Effector memory CD8-positive, alpha-beta T cell (primary cell): ENCODE measurements around the gene SLC25A44.

Source experiments
- ATAC-seq: fragments of 150-1000 bp; cut with Tn5 transposase; replicated peaks from 2 replicates; pipeline ENCODE4 v1.10.0; 2021; ENCODE audit warnings: mild to moderate bottlenecking, moderate library complexity
- DNase-seq, 3 experiments: peaks; one replicate each; pipeline ENCODE4 v3.0.0; 2021
- H3K27ac Mint-ChIP-seq, 2 donors: one replicate each; pipeline ENCODE4 v1.8.0; 2022; ENCODE audit warnings: mild to moderate bottlenecking in 2 of 2, mixed read lengths in 2 of 2, moderate library complexity in 2 of 2
- H3K27me3 Mint-ChIP-seq, 2 donors: one replicate each; pipeline ENCODE4 v1.8.0; 2022; ENCODE audit warnings: mixed read lengths in 2 of 2
- H3K36me3 Mint-ChIP-seq: one replicate; pipeline ENCODE4 v1.8.0; 2022; ENCODE audit warnings: mild to moderate bottlenecking, moderate library complexity, mixed read lengths; ENCODE audit not compliant: insufficient read depth
- H3K4me1 Mint-ChIP-seq, 2 donors: one replicate each; pipeline ENCODE4 v1.8.0; 2022; ENCODE audit warnings: low read depth in 2 of 2, mixed read lengths in 2 of 2
- H3K4me3 Mint-ChIP-seq, 2 donors: one replicate each; pipeline ENCODE4 v1.8.0; 2022; ENCODE audit warnings: mild to moderate bottlenecking in 2 of 2, mixed read lengths in 2 of 2, moderate library complexity in 2 of 2
- H3K9me3 Mint-ChIP-seq, 2 donors: one replicate each; pipeline ENCODE4 v1.8.0; 2022; ENCODE audit warnings: mixed read lengths in 2 of 2
- total RNA-seq, 9 experiments: gene quantifications; one replicate each; lab custom pipeline; 2026; lab: John Stamatoyannopoulos, UW

Gene SLC25A44, protein sequence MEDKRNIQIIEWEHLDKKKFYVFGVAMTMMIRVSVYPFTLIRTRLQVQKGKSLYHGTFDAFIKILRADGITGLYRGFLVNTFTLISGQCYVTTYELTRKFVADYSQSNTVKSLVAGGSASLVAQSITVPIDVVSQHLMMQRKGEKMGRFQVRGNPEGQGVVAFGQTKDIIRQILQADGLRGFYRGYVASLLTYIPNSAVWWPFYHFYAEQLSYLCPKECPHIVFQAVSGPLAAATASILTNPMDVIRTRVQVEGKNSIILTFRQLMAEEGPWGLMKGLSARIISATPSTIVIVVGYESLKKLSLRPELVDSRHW
- 43.9 to 90.4 (median 59.3) reads per million in 9 experiments for total RNA-seq

DNA sequence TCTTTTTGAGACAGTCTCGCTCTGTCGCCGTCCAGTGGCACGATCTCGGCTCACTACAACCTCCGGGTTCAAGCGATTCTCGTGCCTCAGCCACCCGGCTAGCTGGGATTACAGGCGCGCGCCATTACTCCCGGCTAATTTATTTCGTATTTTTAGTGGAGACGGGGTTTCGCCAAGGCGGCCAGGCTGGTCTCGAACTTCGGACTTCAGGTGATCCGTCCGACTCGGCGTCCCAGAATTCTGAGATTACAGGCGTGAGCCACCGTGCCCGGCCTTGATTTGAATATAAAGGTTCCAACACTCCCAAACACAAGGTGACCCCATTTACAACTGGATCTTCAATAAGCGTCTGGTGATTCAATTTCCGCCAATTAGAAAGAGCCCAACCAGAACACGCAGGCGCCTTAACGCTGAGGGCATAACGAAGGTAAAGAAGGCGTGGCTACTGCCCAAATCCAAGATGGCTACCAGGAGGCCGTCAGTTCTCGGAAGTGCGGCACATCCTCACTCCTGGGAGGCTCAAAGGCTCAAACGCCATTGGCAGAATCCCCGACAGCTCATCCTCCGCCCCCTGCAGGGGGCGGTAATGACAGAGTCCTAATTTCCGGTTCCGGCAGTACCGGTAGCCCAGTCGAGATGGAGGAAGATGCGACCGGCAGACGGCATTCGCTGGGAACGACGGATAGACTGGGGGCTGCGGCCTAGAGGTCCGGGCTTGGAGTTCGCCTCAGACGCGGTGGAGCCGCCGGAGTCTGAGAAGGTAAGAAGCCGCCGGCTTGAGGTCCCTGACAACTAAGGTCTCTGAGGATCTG is at the start of gene SLC25A44:
Gene SLC25A44, plus strand, starts transcription at position 617 of the 812 bp plus-strand sequence. CDS start 5,744 bp downstream, outside the sequence.
- DNase-seq (peak; percentile 93 to 99 (median 98)), ATAC-seq (peak; percentile 98)
- H3K27me3 Mint-ChIP-seq: no peaks in the 10 kb centered on the region
- peaks cover 33 to 35% of the 10 kb centered on the region in 2 donors for H3K4me1 Mint-ChIP-seq
- H3K4me3 Mint-ChIP-seq: peak within 1 kb of the TSS; percentile 97 to 100
- H3K9me3 Mint-ChIP-seq: no peaks in the 10 kb centered on the region
- peak within 1 kb of the TSS; percentile 92 to 97 for H3K27ac Mint-ChIP-seq
- H3K36me3 Mint-ChIP-seq: peaks cover 18% of the 10 kb centered on the region

DNA sequence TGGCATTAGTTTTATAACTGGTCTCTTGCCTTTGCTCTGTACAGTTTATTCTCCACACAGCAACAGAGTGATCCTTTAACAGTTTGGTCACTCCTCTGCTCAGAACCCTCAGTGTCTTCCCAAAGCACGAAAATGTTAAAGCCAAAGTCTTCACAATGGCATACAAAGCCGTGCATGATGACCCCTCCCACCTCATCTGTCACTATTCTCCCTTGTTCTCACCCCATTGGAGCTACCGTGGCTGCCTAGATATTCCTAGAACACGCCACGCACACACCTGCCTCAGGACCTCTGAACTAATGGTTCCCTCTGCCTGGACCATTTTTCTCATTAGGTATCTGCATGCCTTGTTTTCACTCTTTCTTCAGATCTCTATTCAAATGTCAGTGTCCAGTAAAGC is 49.2 kb upstream of the SLC25A44 start:
- Mint-ChIP-seq H3K4me1 (peaks cover 10 to 24% of the 10 kb centered on the region in 2 donors), H3K27ac (peak overlapping the region in 1 of 2 donors; percentile 88), H3K9me3 (no peaks in the 10 kb centered on the region), H3K36me3 (peaks cover 91% of the 10 kb centered on the region), H3K4me3 (peak overlapping the region in 1 of 2 donors; percentile 39), H3K27me3 (peaks cover 0 to 6% of the 10 kb centered on the region in 2 donors)
- DNase-seq (no peak), ATAC-seq (no peak)

DNA sequence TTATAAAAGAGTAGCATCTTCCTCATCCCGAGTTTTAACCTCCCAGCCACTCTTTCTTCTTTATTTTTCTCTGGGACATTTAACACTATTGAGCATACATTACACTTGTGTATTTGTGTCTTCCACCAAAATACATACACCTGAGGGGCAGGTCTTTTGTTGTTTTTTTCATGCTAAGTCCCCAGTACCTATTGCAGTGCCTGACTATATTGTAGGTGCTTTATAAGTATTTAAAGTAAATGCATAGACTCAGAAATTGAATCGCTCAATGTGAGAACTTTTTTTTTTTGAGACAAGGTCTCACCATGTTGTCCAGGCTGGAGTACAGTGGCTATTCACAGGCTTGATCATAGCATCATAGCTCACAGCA is 48.3 kb upstream of the SLC25A44 start:
- ATAC-seq (no peak), DNase-seq (no peak)
- H3K36me3 Mint-ChIP-seq: peaks cover 89% of the 10 kb centered on the region
- H3K4me1 Mint-ChIP-seq: peaks cover 10 to 25% of the 10 kb centered on the region in 2 donors
- H3K27me3 Mint-ChIP-seq: peaks cover 0 to 15% of the 10 kb centered on the region in 2 donors
- peak overlapping the region in 1 of 2 donors; percentile 88 for H3K27ac Mint-ChIP-seq
- peak overlapping the region; percentile 39 to 69 for H3K4me3 Mint-ChIP-seq
- no peaks in the 10 kb centered on the region for H3K9me3 Mint-ChIP-seq

DNA sequence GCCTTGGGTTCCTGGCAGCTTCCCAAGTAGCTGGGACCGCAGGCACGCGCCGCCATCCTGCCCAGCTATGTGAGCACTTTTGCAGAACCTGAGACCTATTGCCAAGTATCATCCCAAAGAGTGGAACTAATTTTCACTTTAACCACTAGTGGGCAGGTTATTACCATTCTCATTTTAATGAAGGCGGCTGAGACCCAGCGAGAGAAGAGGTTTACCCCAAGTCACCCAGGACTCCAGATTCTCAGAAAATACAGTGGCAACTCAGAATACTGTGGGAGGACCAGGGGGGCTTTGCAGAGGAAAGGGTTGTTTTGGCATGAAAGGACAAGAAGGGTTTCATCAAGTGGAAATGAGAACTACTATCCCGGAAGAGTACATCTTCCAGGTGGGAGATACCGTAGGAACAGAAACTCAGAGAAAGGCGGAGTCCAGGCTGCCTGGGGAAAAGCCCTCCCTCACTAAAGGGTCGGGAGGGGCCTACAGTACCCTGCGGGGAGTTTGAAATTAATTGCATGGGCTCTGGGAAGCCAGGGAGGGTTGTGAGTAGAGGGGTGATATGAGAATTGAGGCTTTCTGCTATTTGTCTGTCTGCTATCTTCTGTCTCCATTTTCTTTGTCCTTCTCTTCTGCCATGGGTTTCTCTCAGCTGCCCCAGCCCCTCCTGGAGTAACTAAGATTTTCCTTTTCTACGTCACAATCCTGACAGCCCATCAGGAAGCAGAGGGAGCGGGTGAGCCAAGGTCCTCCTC is 47.7 kb upstream of the SLC25A44 start:
- DNase-seq (peak in 1 of 3 experiments; percentile 35), ATAC-seq (peak; percentile 55)
- H3K4me3 Mint-ChIP-seq: peak overlapping the region; percentile 68 to 69
- H3K9me3 Mint-ChIP-seq: no peaks in the 10 kb centered on the region
- peaks cover 10 to 20% of the 10 kb centered on the region in 2 donors for H3K4me1 Mint-ChIP-seq
- peaks cover 0 to 15% of the 10 kb centered on the region in 2 donors for H3K27me3 Mint-ChIP-seq
- peaks cover 84% of the 10 kb centered on the region for H3K36me3 Mint-ChIP-seq
- peak overlapping the region; percentile 47 to 88 for H3K27ac Mint-ChIP-seq

DNA sequence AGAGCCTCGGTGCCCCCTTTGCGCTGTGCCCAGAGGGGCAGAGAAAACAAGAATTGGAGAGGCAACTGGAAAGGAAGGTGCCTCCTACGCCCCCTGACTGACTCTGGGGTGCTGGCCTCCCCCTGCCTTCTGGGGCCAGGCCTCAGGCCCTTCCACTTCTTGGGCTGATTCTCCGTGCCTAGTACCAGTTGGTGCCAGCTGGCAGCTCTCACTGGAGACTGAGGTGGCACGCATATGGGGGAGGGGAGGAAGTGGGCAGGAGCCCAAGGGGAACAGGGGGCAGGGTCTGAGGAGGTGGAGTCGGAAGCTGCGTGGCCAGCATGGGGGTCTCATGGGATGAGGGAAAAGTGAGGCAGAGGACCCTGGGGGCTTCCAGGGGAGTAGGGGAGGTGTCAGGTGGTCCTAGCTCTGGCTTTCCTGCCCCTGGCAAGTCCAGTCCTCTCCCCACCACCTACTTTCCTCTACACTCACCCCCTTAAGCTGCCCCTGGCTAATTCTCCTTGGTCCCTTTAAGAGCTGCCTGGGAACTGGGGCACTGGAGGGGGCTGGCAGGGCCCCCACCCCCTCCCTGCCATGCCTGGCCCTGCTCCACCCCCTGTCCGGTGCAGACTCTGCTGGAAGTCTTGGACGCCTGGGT is 47.0 kb upstream of the SLC25A44 start:
- Mint-ChIP-seq H3K9me3 (no peaks in the 10 kb centered on the region), H3K36me3 (peaks cover 80% of the 10 kb centered on the region), H3K27me3 (peaks cover 0 to 15% of the 10 kb centered on the region in 2 donors), H3K4me3 (peak overlapping the region in 1 of 2 donors; percentile 68), H3K27ac (peak overlapping the region in 1 of 2 donors; percentile 88), H3K4me1 (peaks cover 10 to 18% of the 10 kb centered on the region in 2 donors)
- no peak for ATAC-seq
- DNase-seq: no peak

DNA sequence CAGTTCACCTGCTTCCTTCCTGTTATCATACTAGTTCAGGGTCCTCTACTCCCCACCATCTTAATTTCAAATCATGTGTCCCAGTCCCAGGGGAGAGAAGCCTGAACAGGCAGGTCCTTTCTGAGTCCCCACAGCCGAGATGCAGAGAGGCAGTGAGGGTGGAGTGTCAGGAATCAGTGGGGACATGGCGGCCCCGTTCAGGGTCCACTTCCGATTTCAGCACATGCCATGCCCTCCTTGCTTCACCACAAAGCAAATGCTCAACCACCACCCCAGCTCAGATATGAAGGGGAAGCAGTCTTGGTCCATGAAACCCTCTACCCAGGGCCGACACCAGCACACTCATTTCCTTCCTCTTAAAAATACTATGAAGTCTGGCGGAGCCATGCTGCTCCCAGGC is 45.7 kb upstream of the SLC25A44 start:
- peaks cover 16 to 21% of the 10 kb centered on the region in 2 donors for H3K4me1 Mint-ChIP-seq
- H3K9me3 Mint-ChIP-seq: no peaks in the 10 kb centered on the region
- DNase-seq (no peak), ATAC-seq (peak; percentile 9)
- H3K27ac Mint-ChIP-seq: peak overlapping the region in 1 of 2 donors; percentile 95
- H3K27me3 Mint-ChIP-seq: peaks cover 0 to 15% of the 10 kb centered on the region in 2 donors
- peaks cover 72% of the 10 kb centered on the region for H3K36me3 Mint-ChIP-seq
- H3K4me3 Mint-ChIP-seq: peak overlapping the region; percentile 10 to 60

DNA sequence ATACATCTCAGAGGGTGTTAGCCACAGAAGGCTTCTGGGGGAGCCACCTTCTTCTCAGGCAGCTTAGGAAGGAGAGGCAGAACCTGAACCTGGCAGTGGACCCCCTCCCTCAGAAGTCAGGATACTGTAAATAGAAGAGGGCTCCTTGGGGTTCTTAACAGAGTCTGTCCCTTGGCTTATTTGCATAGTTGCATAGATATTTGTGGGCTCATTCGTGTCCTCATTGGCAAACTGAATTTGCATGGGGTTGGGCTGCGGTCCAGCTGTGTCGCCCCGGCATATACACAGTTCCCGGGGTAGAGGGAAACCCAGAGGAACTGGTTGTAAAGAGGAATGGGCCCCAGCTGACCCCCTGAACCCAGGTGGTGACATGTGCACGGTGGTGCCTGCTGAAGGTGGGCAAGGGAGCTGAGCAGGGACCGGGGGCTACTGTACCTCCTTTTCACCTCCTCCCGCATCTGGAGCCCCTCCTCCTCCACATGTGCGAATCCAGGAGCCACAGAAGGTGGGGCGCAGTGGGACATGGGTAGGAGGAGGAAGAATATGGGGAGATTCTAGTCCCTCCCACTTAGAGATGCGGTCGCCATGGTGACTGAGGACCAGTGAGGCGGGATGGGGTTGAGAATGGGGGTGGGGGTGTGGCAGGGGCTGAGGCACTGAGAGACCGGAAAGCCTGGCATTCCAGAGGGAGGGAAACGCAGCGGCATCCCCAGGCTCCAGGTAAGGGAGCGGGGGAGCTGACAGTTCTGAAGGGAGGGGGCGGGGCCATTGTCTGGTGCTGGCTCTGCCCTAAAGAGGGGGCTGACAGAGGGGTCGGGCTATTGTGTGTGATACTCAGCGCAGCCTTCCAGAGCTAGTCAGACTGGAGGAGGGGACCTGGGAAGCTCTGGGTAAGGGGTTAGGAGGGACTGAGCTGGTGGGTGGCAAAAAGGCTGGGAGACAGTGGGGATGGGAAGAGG is 44.3 kb upstream of the SLC25A44 start:
- H3K4me1 Mint-ChIP-seq: peaks cover 24 to 30% of the 10 kb centered on the region in 2 donors
- H3K36me3 Mint-ChIP-seq: peaks cover 63% of the 10 kb centered on the region
- H3K4me3 Mint-ChIP-seq: peak overlapping the region in 1 of 2 donors; percentile 60
- H3K9me3 Mint-ChIP-seq: no peaks in the 10 kb centered on the region
- no peak for ATAC-seq
- H3K27ac Mint-ChIP-seq: peak overlapping the region; percentile 41 to 75
- DNase-seq: no peak
- H3K27me3 Mint-ChIP-seq: peaks cover 0 to 15% of the 10 kb centered on the region in 2 donors

DNA sequence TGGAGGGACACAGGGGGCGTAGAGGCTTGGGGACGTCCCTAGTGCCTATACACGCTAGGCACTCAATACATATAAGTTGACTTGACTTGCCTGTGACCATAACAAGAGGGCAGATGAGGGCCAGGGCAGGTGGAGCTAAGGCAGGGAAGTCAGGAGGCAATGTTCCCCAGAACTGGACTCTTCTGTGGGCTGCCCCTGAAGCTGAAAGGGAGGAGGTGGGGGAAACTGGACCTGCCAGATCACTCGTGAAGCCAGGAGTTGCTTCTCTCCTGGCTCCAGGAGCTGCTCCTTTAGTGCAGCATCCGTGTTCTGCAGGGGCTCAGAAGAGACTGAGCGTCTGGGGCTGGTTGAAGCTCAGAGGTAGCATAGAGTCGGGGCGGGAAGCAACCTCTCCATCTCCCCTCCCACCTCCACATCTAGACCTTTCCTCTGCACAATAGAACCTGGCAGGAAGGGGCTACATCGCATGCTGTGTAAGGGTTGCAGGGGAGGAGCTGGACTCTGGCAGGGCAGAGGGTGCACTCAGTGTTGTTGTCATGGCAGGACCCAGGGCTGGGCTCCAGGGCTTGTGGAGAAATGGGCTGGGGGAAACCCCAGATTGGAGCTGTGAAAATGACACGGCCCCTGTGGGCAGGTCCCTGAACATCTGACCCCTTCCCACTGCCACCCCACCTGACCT is 43.4 kb upstream of the SLC25A44 start:
- H3K27me3 Mint-ChIP-seq: peaks cover 0 to 15% of the 10 kb centered on the region in 2 donors
- ATAC-seq: no peak
- no peaks in the 10 kb centered on the region for H3K9me3 Mint-ChIP-seq
- peak overlapping the region in 1 of 2 donors; percentile 60 for H3K4me3 Mint-ChIP-seq
- peaks cover 31 to 35% of the 10 kb centered on the region in 2 donors for H3K4me1 Mint-ChIP-seq
- peaks cover 56% of the 10 kb centered on the region for H3K36me3 Mint-ChIP-seq
- DNase-seq: no peak
- peak overlapping the region in 1 of 2 donors; percentile 75 for H3K27ac Mint-ChIP-seq

DNA sequence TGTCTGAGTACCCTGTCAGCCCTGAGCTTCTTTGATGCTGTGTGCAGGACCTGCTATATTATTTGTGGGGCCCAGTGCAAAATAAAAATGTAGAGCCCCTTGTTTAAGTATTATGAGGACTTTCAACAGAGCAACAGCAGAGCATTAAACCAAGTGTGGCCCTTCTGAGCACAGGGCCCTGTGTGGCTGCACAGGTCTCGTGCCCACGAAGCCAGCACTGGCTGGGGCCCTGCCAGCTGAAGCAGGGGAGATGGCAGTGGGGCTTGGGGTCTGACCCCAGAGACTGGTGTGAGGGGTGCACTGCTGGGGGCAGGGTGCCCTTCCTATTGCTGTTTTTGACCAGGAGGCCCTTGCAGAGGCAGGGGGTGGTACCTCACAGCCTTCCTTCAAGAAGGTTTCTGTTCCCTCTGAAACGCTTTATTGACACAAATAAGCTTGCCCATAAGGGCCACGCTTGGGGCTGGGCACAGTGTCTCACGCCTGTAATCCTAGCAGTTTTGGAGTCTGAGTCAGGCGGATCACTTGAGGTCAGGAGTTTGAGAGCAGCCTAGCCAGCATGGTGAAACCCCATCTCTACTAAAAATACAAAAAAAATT is 42.7 kb upstream of the SLC25A44 start:
- DNase-seq (no peak), ATAC-seq (no peak)
- Mint-ChIP-seq H3K27ac (peak overlapping the region in 1 of 2 donors; percentile 49), H3K4me3 (no peak overlapping the region), H3K4me1 (peaks cover 31 to 36% of the 10 kb centered on the region in 2 donors), H3K27me3 (peaks cover 0 to 15% of the 10 kb centered on the region in 2 donors), H3K9me3 (no peaks in the 10 kb centered on the region), H3K36me3 (peaks cover 50% of the 10 kb centered on the region)

DNA sequence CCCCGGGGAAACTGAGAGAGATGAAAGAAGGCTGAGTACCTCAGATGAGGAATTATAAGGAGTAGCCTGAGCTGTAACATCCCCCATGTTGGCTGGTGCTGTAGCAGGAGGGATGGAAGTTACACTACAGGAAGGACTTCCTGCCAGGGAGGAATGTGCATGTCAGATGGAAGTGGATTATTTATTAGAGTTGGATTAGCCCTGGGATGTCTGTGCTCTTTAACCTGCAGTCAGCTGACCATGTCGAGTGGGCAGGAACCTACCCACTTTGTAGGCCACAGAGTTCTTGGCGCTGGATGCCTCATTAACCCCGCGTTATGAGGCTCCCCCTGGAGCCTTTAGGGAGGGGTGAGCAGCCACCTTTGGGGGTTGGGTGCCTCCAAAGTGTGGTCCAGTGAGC is 41.3 kb upstream of the SLC25A44 start:
- ATAC-seq (no peak), DNase-seq (no peak)
- Mint-ChIP-seq H3K36me3 (peaks cover 41% of the 10 kb centered on the region), H3K27me3 (peaks cover 0 to 15% of the 10 kb centered on the region in 2 donors), H3K4me3 (no peak overlapping the region), H3K4me1 (peaks cover 39 to 42% of the 10 kb centered on the region in 2 donors), H3K27ac (peak overlapping the region; percentile 49 to 57), H3K9me3 (no peaks in the 10 kb centered on the region)

DNA sequence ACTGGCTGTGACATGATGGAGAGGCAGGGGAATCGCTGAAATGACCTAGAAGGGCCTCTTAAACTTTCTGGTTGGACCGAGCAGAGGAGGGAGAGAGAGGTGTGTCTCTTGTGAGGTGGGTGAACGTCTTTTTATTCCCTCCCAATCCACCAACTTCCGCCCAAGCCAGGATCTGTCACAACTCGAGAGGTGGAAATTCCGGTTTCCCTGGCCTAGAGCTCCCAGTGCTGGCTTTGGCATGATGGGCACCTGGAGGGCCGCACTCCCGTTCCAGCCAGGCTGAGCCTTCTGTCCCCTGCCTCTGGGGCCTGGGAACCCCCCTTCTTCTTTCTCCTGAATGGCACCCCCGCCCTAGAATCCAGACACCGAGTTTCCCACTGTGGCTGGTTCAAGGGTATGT is 40.5 kb upstream of the SLC25A44 start, which contains the start of gene SEMA4A:
Gene SEMA4A, plus strand, starts transcription at position 224 of the 400 bp plus-strand sequence. CDS start 994 bp downstream, outside the sequence.
- DNase-seq (no peak), ATAC-seq (no peak)
- no peaks in the 10 kb centered on the region for H3K9me3 Mint-ChIP-seq
- H3K4me3 Mint-ChIP-seq: peak within 1 kb of the TSS; percentile 89 to 95
- H3K27ac Mint-ChIP-seq: peak within 1 kb of the TSS; percentile 93 to 97
- peaks cover 33% of the 10 kb centered on the region for H3K36me3 Mint-ChIP-seq
- peaks cover 39 to 44% of the 10 kb centered on the region in 2 donors for H3K4me1 Mint-ChIP-seq
- peaks cover 0 to 15% of the 10 kb centered on the region in 2 donors for H3K27me3 Mint-ChIP-seq
